Activated CD8-positive, alpha-beta memory T cell treated with anti-CD3 and anti-CD28 coated beads, Interleukin-2, amount 10 ng/mL, durations not matched to agents 7 days and 5 days (primary cell): ENCODE results near the gene CSMD2. TPM values are rescaled to one million over a fixed set of nuclear protein-coding genes. Genes with fewer than 3 reads are reported as not detected.

Experiments
- ATAC-seq: fragments of 150-1000 bp; cut with Tn5 transposase; one replicate; pipeline ENCODE4 v1.10.0; 2021; ENCODE audit warnings: moderate library complexity
- CTCF ChIA-PET: fragments of 350-600 bp; sonication (Branson Sonifier 250); formaldehyde crosslinking; loops from one replicate; lab custom pipeline; 2021; ENCODE audit warnings: antibody characterized with exemption; lab: Charles Lee
- DNase-seq: peaks from one replicate; pipeline ENCODE4 v3.0.0-alpha.2; 2020
- H3K27ac Mint-ChIP-seq: one replicate; pipeline ENCODE4 v1.8.0; 2021; ENCODE audit warnings: mild to moderate bottlenecking, mixed read lengths
- H3K27me3 Mint-ChIP-seq: one replicate; pipeline ENCODE4 v1.8.0; 2021; ENCODE audit warnings: mixed read lengths
- H3K36me3 Mint-ChIP-seq: one replicate; pipeline ENCODE4 v1.8.0; 2021; ENCODE audit warnings: mild to moderate bottlenecking, mixed read lengths
- H3K4me1 Mint-ChIP-seq: one replicate; pipeline ENCODE4 v1.8.0; 2021; ENCODE audit warnings: mixed read lengths
- H3K4me3 Mint-ChIP-seq: one replicate; pipeline ENCODE4 v1.8.0; 2021; ENCODE audit warnings: mild to moderate bottlenecking, moderate library complexity, mixed read lengths
- H3K9me3 Mint-ChIP-seq: one replicate; pipeline ENCODE4 v1.8.0; 2022; ENCODE audit warnings: low read depth, mixed read lengths
- total RNA-seq, 2 experiments: library from RNA; stranded (reverse); gene quantifications; one replicate each; pipeline ENCODE4 v1.2.3, GENCODE V29; 2021

Gene CSMD2
- total RNA-seq, 2 experiments from 2014 or later, result not detected

GRCh38 chr1:33768106-33768505 is 396.9 kb downstream of the CSMD2 start:
- no peak overlapping the region for H3K4me3 Mint-ChIP-seq
- no peak overlapping the region for H3K27ac Mint-ChIP-seq
- H3K36me3 Mint-ChIP-seq, result no peaks in the 10 kb centered on the region
- no peaks in the 10 kb centered on the region for H3K9me3 Mint-ChIP-seq
- no peak for DNase-seq
- no peak for ATAC-seq
- H3K4me1 Mint-ChIP-seq, result no peaks in the 10 kb centered on the region
- CTCF ChIA-PET, result no interaction called here
- no peaks in the 10 kb centered on the region for H3K27me3 Mint-ChIP-seq

DNA sequence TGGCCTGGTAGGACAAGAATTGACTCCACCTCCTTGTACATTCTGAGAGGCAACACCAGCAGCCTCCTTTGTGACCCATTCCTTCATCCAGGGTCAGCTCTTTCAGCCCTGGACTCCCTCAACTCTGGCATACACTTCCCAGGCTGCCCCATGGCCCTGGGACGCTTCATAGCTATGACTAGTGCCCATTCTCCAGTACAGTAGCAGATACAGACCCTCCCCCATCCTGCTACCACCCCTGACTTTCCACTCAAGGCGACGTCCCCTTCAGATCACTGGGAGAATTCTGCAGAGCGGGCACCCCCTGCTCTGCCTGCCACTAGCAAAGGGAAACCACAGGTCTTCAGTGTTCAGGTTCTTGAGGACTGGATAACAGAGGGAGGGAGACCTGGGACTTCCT is 400.9 kb downstream of the CSMD2 start:
- DNase-seq, result no peak
- Mint-ChIP-seq H3K4me3 (no peak overlapping the region), H3K27ac (no peak overlapping the region), H3K36me3 (no peaks in the 10 kb centered on the region), H3K27me3 (no peaks in the 10 kb centered on the region), H3K4me1 (no peaks in the 10 kb centered on the region), H3K9me3 (no peaks in the 10 kb centered on the region)
- CTCF ChIA-PET, result no interaction called here
- ATAC-seq, result no peak

GRCh38 chr1:33763406-33763805 is 401.6 kb downstream of the CSMD2 start:
- DNase-seq (no peak), ATAC-seq (no peak)
- no peaks in the 10 kb centered on the region for H3K27me3 Mint-ChIP-seq
- H3K27ac Mint-ChIP-seq, result no peak overlapping the region
- H3K4me1 Mint-ChIP-seq, result no peaks in the 10 kb centered on the region
- H3K36me3 Mint-ChIP-seq, result no peaks in the 10 kb centered on the region
- no peaks in the 10 kb centered on the region for H3K9me3 Mint-ChIP-seq
- CTCF ChIA-PET, result no interaction called here
- H3K4me3 Mint-ChIP-seq, result no peak overlapping the region

DNA sequence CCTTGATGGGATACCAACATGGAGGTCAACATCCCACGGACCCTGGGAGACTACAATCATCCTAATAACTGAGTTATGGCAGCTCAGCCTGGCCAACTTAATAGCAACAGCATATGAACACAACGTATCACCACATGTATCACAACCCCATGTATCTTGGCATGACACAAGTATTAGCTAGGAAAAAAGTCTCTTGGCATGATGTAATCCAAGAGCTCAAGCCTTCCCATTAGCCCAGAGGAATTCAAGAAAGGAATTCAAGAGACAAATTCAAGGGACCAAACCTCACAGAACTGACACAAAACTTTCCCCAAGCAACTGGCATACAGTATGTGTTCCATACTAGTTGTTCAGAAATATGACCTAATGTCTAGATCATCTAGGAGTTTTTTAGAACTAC is 402.1 kb downstream of the CSMD2 start:
- no peaks in the 10 kb centered on the region for H3K36me3 Mint-ChIP-seq
- no peak overlapping the region for H3K4me3 Mint-ChIP-seq
- H3K27ac Mint-ChIP-seq, result no peak overlapping the region
- H3K27me3 Mint-ChIP-seq, result no peaks in the 10 kb centered on the region
- ATAC-seq (no peak), DNase-seq (no peak)
- no peaks in the 10 kb centered on the region for H3K9me3 Mint-ChIP-seq
- no peaks in the 10 kb centered on the region for H3K4me1 Mint-ChIP-seq
- CTCF ChIA-PET, result no interaction called here

DNA sequence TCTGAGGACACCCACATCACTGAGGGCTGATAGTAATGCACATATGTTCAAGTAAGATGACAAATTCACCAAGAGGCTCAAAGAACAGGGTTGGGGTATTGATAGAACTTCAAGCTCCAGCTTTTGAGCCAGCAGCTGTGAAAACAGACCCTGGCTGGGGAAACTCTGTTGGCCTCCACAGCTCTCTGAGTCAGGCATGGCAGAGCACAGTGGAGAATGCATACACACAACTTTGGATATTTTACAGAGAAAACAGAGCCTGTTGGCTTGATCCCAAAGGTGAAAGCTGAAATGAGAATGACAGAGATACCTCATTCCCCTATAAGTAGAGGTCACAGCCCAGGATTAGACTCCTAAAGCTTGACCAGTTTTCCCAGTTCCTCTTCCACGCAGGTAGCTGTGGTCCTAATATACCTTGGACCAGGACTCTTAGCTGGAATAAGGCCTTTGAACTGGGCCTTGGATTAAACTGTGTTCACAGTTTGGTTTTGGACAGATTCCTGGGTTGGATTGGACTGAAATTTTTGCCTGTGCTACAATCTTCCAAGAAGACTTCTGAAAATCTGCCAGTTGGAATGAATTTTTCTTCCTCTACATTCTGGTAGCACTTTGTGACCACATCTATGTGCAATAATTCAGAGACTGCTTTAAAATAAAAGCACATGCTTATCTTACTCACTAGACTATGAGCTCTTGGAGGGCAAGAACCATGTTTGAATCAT is 402.8 kb downstream of the CSMD2 start:
- ATAC-seq (no peak), DNase-seq (no peak)
- Mint-ChIP-seq H3K4me1 (no peaks in the 10 kb centered on the region), H3K4me3 (no peak overlapping the region), H3K27ac (no peak overlapping the region), H3K36me3 (no peaks in the 10 kb centered on the region), H3K27me3 (no peaks in the 10 kb centered on the region), H3K9me3 (no peaks in the 10 kb centered on the region)
- CTCF ChIA-PET, result no interaction called here

DNA sequence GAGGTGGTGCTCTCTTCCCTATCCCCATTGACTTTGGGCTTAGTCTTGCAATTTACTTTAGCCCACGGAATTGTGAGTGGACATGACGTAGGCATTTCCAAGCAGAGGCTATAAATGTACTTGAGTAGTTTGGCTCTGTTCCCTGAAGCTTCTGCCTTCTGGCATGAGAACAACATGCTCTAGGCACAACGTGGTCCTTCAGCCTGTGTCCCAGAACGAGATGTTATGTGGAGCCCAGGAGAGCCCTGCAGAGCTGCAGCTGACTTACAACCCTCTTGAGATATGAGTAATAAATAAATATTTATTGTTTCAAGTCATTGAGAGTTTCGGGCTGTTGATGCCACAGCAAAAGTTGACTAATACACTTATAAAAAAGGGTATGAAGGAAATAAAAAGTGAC is 406.3 kb downstream of the CSMD2 start:
- Mint-ChIP-seq H3K4me3 (no peak overlapping the region), H3K27me3 (no peaks in the 10 kb centered on the region), H3K36me3 (no peaks in the 10 kb centered on the region), H3K9me3 (no peaks in the 10 kb centered on the region), H3K27ac (no peak overlapping the region), H3K4me1 (no peaks in the 10 kb centered on the region)
- no peak for DNase-seq
- ATAC-seq, result no peak
- CTCF ChIA-PET, result no interaction called here

DNA sequence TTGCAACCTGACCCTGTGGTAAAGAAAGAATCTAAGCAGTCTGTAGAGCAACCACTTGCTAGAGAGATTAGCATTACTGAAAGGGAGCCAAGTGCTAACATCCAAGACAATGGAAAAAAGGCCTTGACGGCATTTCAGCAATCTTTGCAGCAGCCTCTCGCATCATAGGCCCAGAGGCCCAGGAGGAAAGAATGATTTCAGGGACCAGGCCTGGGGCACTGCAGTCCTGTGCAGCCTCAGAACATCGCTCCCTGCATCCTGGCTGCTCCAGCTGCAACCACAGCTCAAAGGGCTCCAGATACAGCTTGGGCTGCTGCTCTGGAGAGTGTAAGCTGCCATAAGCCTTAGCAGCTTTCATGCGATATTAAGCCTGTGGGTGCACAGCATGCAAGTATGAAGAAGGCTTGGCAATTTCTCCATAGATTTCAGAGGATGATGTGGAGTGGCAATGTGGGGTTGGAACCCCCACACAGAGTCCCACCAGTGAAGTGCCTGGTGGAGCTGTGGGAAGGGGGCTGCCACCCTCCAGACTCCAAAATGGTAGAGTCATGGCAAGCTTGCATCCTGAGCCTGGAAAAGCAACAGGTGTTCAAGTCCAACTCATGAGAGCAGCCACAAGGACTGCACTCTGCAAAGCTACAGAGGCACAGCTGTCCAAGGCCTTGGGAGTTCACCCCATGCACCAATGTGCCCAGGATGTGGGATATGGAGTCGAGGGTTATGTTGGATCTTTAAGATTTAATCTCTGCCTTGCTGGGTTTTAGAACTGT is 411.8 kb downstream of the CSMD2 start:
- Mint-ChIP-seq H3K27ac (no peak overlapping the region), H3K4me3 (no peak overlapping the region), H3K9me3 (peaks cover 3% of the 10 kb centered on the region), H3K27me3 (peaks cover 2% of the 10 kb centered on the region), H3K4me1 (no peaks in the 10 kb centered on the region), H3K36me3 (no peaks in the 10 kb centered on the region)
- ATAC-seq (no peak), DNase-seq (no peak)
- CTCF ChIA-PET, result no interaction called here

DNA sequence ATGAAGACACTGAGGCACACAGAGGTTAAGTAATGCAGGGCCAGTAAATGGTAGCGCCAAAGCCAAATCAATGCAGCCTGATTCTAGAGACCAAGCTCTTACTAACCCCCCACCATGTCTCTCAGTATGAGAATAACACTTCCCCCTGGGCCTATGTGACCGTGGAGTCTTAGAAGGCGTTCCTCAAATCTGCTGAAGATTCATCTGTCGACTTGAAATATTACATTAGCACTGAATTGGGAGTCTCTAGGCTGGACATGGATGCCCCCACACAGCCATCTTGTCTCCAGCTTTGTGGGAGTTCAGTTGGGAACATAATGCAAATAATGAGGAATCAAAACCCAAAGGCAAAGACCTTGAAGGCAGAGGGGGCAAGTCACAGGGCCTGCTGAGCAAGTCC is 419.1 kb downstream of the CSMD2 start:
- no peak for ATAC-seq
- H3K4me3 Mint-ChIP-seq, result no peak overlapping the region
- CTCF ChIA-PET, result no interaction called here

DNA sequence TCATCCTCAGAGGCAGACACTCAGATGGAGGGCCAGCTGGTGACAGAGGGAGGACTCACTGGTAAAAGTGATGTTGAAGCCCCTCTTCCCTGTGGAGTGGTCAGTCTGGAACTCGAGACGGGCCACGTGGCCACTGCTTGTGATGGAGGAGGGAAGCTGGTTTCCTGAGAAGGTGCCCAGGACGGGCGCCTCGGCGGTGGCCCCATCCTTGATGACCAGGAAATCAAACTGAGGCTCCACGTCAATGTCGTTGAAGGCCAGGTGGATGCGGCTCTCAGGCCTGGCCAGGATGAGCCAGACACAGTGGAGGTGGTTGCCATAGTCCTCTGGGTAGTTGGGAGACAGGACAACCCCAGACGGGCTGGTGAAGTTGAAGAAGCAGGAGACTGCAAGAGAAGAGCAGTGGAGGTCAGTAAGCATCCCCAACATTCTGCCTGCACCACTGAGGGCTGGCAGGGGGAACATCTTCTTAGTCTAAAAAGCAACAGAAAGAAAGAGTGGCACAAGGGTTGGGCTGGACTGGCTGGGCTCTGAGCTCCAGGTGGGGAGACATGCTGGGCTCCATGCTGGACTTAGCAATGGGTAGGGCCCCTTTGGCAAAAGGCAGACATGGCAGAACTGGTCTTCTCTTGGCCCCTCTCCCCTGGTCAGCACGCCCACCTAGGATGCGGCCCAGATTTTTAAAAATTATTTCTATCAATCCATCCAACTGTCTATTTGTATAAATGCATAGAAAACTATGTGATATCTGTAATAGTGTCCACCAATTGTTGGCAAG is 421.6 kb downstream of the CSMD2 start:
- no peaks in the 10 kb centered on the region for H3K4me1 Mint-ChIP-seq
- H3K27ac Mint-ChIP-seq, result no peak overlapping the region
- ATAC-seq (no peak), DNase-seq (no peak)
- H3K4me3 Mint-ChIP-seq, result no peak overlapping the region
- H3K9me3 Mint-ChIP-seq, result no peaks in the 10 kb centered on the region
- H3K27me3 Mint-ChIP-seq, result peaks cover 7% of the 10 kb centered on the region
- H3K36me3 Mint-ChIP-seq, result no peaks in the 10 kb centered on the region
- CTCF ChIA-PET, result no interaction called here

More for the DNA sequence above, 419.1 kb downstream of the CSMD2 start:
- no peaks in the 10 kb centered on the region for H3K4me1 Mint-ChIP-seq
- H3K27ac Mint-ChIP-seq, result no peak overlapping the region
- DNase-seq, result no peak
- H3K27me3 Mint-ChIP-seq, result peaks cover 9% of the 10 kb centered on the region
- no peaks in the 10 kb centered on the region for H3K9me3 Mint-ChIP-seq
- no peaks in the 10 kb centered on the region for H3K36me3 Mint-ChIP-seq

GRCh38 chr1:33742663-33743062 is 422.4 kb downstream of the CSMD2 start:
- Mint-ChIP-seq H3K27me3 (peaks cover 2% of the 10 kb centered on the region), H3K4me3 (no peak overlapping the region), H3K27ac (no peak overlapping the region), H3K9me3 (no peaks in the 10 kb centered on the region), H3K4me1 (no peaks in the 10 kb centered on the region), H3K36me3 (no peaks in the 10 kb centered on the region)
- DNase-seq (no peak), ATAC-seq (no peak)
- CTCF ChIA-PET, result no interaction called here

DNA sequence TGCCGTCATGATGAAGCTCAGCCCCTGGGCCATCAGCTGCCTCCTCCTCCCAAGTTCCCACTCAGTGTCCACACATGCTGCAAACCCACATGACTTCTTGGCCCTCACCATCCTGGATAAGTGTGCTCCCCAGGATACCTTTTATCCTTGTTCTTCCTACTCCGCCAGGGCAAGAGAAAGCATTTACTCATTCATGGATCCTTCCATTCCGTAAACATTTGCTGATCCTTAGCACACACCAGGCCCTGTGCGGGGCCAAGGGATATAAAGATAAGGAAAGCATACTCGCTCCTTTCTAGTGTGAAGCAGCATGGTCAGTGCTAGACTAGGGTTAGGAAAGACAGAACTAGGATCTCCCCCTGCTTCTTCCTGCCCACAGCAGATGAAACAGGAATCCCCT is 423.3 kb downstream of the CSMD2 start:
- H3K4me3 Mint-ChIP-seq, result no peak overlapping the region
- no peaks in the 10 kb centered on the region for H3K9me3 Mint-ChIP-seq
- no peaks in the 10 kb centered on the region for H3K4me1 Mint-ChIP-seq
- no peak overlapping the region for H3K27ac Mint-ChIP-seq
- H3K36me3 Mint-ChIP-seq, result no peaks in the 10 kb centered on the region
- DNase-seq (no peak), ATAC-seq (no peak)
- H3K27me3 Mint-ChIP-seq, result no peaks in the 10 kb centered on the region
- CTCF ChIA-PET, result no interaction called here

DNA sequence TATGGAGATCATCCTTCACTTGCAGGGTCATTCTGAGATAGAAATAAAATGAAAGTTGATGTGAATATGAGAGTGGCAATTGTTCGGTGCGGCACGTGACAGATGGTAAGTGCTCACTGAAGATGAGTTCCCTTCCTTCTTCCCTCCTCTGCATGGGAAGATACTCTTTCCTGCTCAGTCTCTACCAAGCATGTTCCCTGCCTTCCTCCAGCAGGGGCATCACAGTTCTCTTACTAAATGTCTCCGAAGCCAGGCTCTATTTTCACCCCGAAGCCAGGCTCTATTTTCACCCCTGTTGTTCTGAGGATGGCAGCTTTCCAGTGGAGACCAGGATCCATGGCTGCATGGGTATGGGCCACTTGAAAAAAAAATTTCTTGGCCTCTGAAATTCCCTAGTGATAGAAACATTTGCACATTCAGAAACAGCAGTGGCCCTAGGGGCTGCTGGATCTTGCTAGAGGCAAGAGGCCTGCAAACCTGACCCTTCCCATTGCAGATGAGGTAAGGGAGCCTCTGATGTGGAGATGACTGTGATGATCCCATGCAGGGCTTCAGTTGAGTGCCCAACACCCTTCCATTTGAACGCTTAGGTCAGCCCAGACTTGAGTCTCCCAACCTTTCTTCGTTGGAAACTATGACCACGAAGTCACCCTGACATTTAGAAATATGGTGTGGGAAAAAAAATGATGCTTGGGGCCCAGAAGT is 424.8 kb downstream of the CSMD2 start:
- Mint-ChIP-seq H3K27ac (no peak overlapping the region), H3K9me3 (no peaks in the 10 kb centered on the region), H3K4me1 (no peaks in the 10 kb centered on the region), H3K27me3 (no peaks in the 10 kb centered on the region), H3K4me3 (no peak overlapping the region), H3K36me3 (no peaks in the 10 kb centered on the region)
- ATAC-seq (no peak), DNase-seq (no peak)
- CTCF ChIA-PET, result no interaction called here

- no peaks in the 10 kb centered on the region for H3K4me1 Mint-ChIP-seq
- no peak overlapping the region for H3K27ac Mint-ChIP-seq
- DNase-seq, result no peak
- H3K4me3 Mint-ChIP-seq, result no peak overlapping the region
- no peaks in the 10 kb centered on the region for H3K36me3 Mint-ChIP-seq
- H3K27me3 Mint-ChIP-seq, result peaks cover 5% of the 10 kb centered on the region
- no peaks in the 10 kb centered on the region for H3K9me3 Mint-ChIP-seq
- CTCF ChIA-PET, result no interaction called here
- ATAC-seq, result no peak
These were observed 426.1 kb downstream of the CSMD2 start for GRCh38 chr1:33738976-33739375.
